ENCODE results near the gene RENBP. TPM values are rescaled to one million over a fixed set of nuclear protein-coding genes. Genes with fewer than 3 reads are reported as not detected.

Gene RENBP
- polyA plus RNA-seq, 1 of the 3 experiments (the other 2 are of a cell fraction) = 0.90 TPM

- no peak for TF ChIP-seq IRF3 (IDR thresholded peaks at IDR 0.05; ENCODE audit: low read depth, low read length)
- no peak for TF ChIP-seq EZH2phosphoT487 (IDR thresholded peaks at IDR 0.05; ENCODE audit: borderline replicate concordance, low read depth)
- TF ChIP-seq PBX3 (IDR thresholded peaks at IDR 0.05) = no peak
Measured at GRCh38 chrX:153983321-153983801, 38.9 kb upstream of the RENBP start (continued).

GRCh38 chrX:153981771-153982533 is 37.5 kb upstream of the RENBP start:
- whole genome bisulfite sequencing (ENCODE audit: low lambda C conversion rate) = 91% methylated on average over 27 of the region's 52 CpGs
- ChIA-PET CTCF (interaction anchor here (0.8 kb wide), 1 partner anchor 35 kb away, joined by 4 read pairs; no protein-coding TSS in a partner anchor), POLR2A (no interaction called here)
- Histone ChIP-seq H3K9me3 (no peaks in the 10 kb centered on the region), H3K4me2 (no peak overlapping the region), H3K9me2 (no peaks in the 10 kb centered on the region), H3K79me2 (ENCODE audit: insufficient read depth) (no peaks in the 10 kb centered on the region), H3K9ac (no peak overlapping the region), H3K4me1 (ENCODE audit: control insufficient read depth in 1 of 2, insufficient read depth in 2 of 2, low read depth in 1 of 2, low read length in 1 of 2) (peaks cover 0 to 3% of the 10 kb centered on the region in 2 experiments; a peak in 1 of 4 replicates), H3F3A (replicated peaks; ENCODE audit: insufficient read depth) (no peaks in the 10 kb centered on the region), H3K27me3 (ENCODE audit: insufficient read depth) (0 out of 2 replicates have a peak, but pooled peaks cover 4% of the 10 kb centered on the region), H3K4me3 (ENCODE audit: low read depth in 2 of 2, low read length in 1 of 2) (no peak overlapping the region), H3K27ac (ENCODE audit: low read depth in 2 of 2, low read length in 1 of 2) (no peak overlapping the region), H2AFZ (ENCODE audit: low read depth) (no peak overlapping the region), H4K20me1 (ENCODE audit: insufficient read depth) (no peaks in the 10 kb centered on the region), H3K36me3 (replicated peaks in 1 of 2; ENCODE audit: control insufficient read depth in 1 of 2, insufficient read depth in 2 of 2, low read length in 1 of 2) (no peaks in the 10 kb centered on the region)
- TF ChIP-seq YY1 (IDR thresholded peaks at IDR 0.05; ENCODE audit: low read depth) = no peak
- no peak for TF ChIP-seq FOXJ3 (CRISPR knock-in tag; IDR thresholded peaks at IDR 0.05)
- no peak for TF ChIP-seq RCOR1 (IDR thresholded peaks at IDR 0.05; ENCODE audit: low read length)
- no peak for TF ChIP-seq FOXM1 (IDR thresholded peaks at IDR 0.05; ENCODE audit: low read depth)
- no peak for TF ChIP-seq MXI1 (IDR thresholded peaks at IDR 0.05; ENCODE audit: low read depth, low read length)
- no peak for TF ChIP-seq NFIC (IDR thresholded peaks at IDR 0.05; ENCODE audit: borderline replicate concordance)
- TF ChIP-seq ZBTB33 (IDR thresholded peaks at IDR 0.05; ENCODE audit: borderline replicate concordance, low read depth) = no peak
- no peak for TF ChIP-seq RFX5 (IDR thresholded peaks at IDR 0.05; ENCODE audit: low read length)
- TF ChIP-seq TEAD4 (IDR thresholded peaks at IDR 0.05; ENCODE audit: borderline replicate concordance, insufficient read depth) = no peak
- no peak for TF ChIP-seq MEF2A (IDR thresholded peaks at IDR 0.05; ENCODE audit: borderline replicate concordance, low read depth)
- no peak for TF ChIP-seq EP300 (IDR thresholded peaks at IDR 0.05; ENCODE audit: borderline replicate concordance in 1 of 2, low read depth in 1 of 2, low read length in 1 of 2)
- no peak for TF ChIP-seq ELF1 (IDR thresholded peaks at IDR 0.05)
- TF ChIP-seq MAX (IDR thresholded peaks at IDR 0.05; ENCODE audit: low read depth) = no peak
- no peak for DNase-seq

Measured in SK-N-SH (cell line).